Stimulated activated naive B cell treated with anti-CD40 and anti-IgM and Interleukin-4, amounts not matched to agents 10 μg/mL and 1 μg/mL and 100 μg/mL, for 72 hours (primary cell): Measurements from ENCODE around the gene SEMA4D.

ENCODE experiments used
- ATAC-seq, 2 donors: fragments of 150-1000 bp; cut with Tn5 transposase; replicated peaks; 2 replicates each; pipeline ENCODE4 v1.10.0; 2021; ENCODE audit warnings: moderate library complexity in 1 of 2
- DNase-seq: peaks from one replicate; pipeline ENCODE4 v3.0.0; 2021
- H3K27ac Mint-ChIP-seq: one replicate; pipeline ENCODE4 v1.8.0; 2022; ENCODE audit warnings: mild to moderate bottlenecking, mixed read lengths
- H3K27me3 Mint-ChIP-seq, 2 donors: one replicate each; pipeline ENCODE4 v1.8.0; 2022; ENCODE audit warnings: mixed read lengths in 2 of 2
- H3K36me3 Mint-ChIP-seq, 2 donors: one replicate each; pipeline ENCODE4 v1.8.0; 2022; ENCODE audit warnings: mixed read lengths in 2 of 2, mild to moderate bottlenecking in 1 of 2
- H3K4me1 Mint-ChIP-seq, 2 donors: one replicate each; pipeline ENCODE4 v1.8.0; 2022; ENCODE audit warnings: mixed read lengths in 2 of 2, mild to moderate bottlenecking in 1 of 2
- H3K4me3 Mint-ChIP-seq, 2 donors: one replicate each; pipeline ENCODE4 v1.8.0; 2022; ENCODE audit warnings: mild to moderate bottlenecking in 2 of 2, mixed read lengths in 2 of 2, moderate library complexity in 1 of 2
- H3K9me3 Mint-ChIP-seq, 2 donors: one replicate each; pipeline ENCODE4 v1.8.0; 2022; ENCODE audit warnings: mixed read lengths in 2 of 2, mild to moderate bottlenecking in 1 of 2

SEMA4D gene

GRCh38 chr9:89441986-89442385, 55.9 kb downstream of the SEMA4D start:
- DNase-seq: no peak
- peak overlapping the region; percentile 64 to 67 for H3K4me3 Mint-ChIP-seq

GRCh38 chr9:89441655-89441970, 56.3 kb downstream of the SEMA4D start:
- H3K9me3 Mint-ChIP-seq: no peaks in the 10 kb centered on the region
- peak overlapping the region; percentile 32 to 67 for H3K4me3 Mint-ChIP-seq
- H3K36me3 Mint-ChIP-seq: peaks cover 25 to 51% of the 10 kb centered on the region in 2 donors
- peaks cover 70 to 94% of the 10 kb centered on the region in 2 donors for H3K4me1 Mint-ChIP-seq
- no peaks in the 10 kb centered on the region for H3K27me3 Mint-ChIP-seq
- DNase-seq: no peak
- ATAC-seq: no peak
- peak overlapping the region; percentile 83 for H3K27ac Mint-ChIP-seq

More at GRCh38 chr9:89441986-89442385, 55.9 kb downstream of the SEMA4D start:
- ATAC-seq: no peak
- no peaks in the 10 kb centered on the region for H3K9me3 Mint-ChIP-seq
- peak overlapping the region; percentile 83 for H3K27ac Mint-ChIP-seq
- H3K4me1 Mint-ChIP-seq: peaks cover 69 to 94% of the 10 kb centered on the region in 2 donors
- no peaks in the 10 kb centered on the region for H3K27me3 Mint-ChIP-seq
- peaks cover 27 to 49% of the 10 kb centered on the region in 2 donors for H3K36me3 Mint-ChIP-seq

GRCh38 chr9:89440951-89441654, 56.8 kb downstream of the SEMA4D start:
- Mint-ChIP-seq H3K27ac (peak overlapping the region; percentile 83), H3K4me3 (peak overlapping the region; percentile 29 to 43), H3K36me3 (peaks cover 25 to 51% of the 10 kb centered on the region in 2 donors), H3K9me3 (no peaks in the 10 kb centered on the region), H3K4me1 (peaks cover 74 to 94% of the 10 kb centered on the region in 2 donors), H3K27me3 (no peaks in the 10 kb centered on the region)
- ATAC-seq: no peak
- no peak for DNase-seq

- H3K4me3 Mint-ChIP-seq: peak overlapping the region in 1 of 2 donors; percentile 43
- no peaks in the 10 kb centered on the region for H3K27me3 Mint-ChIP-seq
- no peak for ATAC-seq
- no peak for DNase-seq
- peaks cover 25 to 46% of the 10 kb centered on the region in 2 donors for H3K36me3 Mint-ChIP-seq
- H3K27ac Mint-ChIP-seq: peak overlapping the region; percentile 42
- H3K4me1 Mint-ChIP-seq: peaks cover 72 to 94% of the 10 kb centered on the region in 2 donors
- H3K9me3 Mint-ChIP-seq: no peaks in the 10 kb centered on the region
Measured at GRCh38 chr9:89440548-89440947, 57.4 kb downstream of the SEMA4D start.

GRCh38 chr9:89440046-89440445, 57.9 kb downstream of the SEMA4D start:
- Mint-ChIP-seq H3K4me3 (peak overlapping the region; percentile 17 to 41), H3K27me3 (no peaks in the 10 kb centered on the region), H3K27ac (peak overlapping the region; percentile 42), H3K36me3 (peaks cover 25 to 46% of the 10 kb centered on the region in 2 donors), H3K4me1 (peaks cover 74 to 94% of the 10 kb centered on the region in 2 donors), H3K9me3 (no peaks in the 10 kb centered on the region)
- ATAC-seq: no peak
- no peak for DNase-seq

- peak overlapping the region; percentile 32 to 41 for H3K4me3 Mint-ChIP-seq
- peak in 1 of 2 donors; percentile 40 for ATAC-seq
- H3K4me1 Mint-ChIP-seq: peaks cover 73 to 94% of the 10 kb centered on the region in 2 donors
- peaks cover 24 to 43% of the 10 kb centered on the region in 2 donors for H3K36me3 Mint-ChIP-seq
- H3K27ac Mint-ChIP-seq: peak overlapping the region; percentile 59
- no peaks in the 10 kb centered on the region for H3K27me3 Mint-ChIP-seq
- no peaks in the 10 kb centered on the region for H3K9me3 Mint-ChIP-seq
- DNase-seq: no peak
Measured at GRCh38 chr9:89439571-89439970, 58.3 kb downstream of the SEMA4D start.

- H3K4me1 Mint-ChIP-seq: peaks cover 71 to 93% of the 10 kb centered on the region in 2 donors
- peaks cover 22 to 46% of the 10 kb centered on the region in 2 donors for H3K36me3 Mint-ChIP-seq
- DNase-seq: no peak
- peak overlapping the region; percentile 86 for H3K27ac Mint-ChIP-seq
- no peaks in the 10 kb centered on the region for H3K9me3 Mint-ChIP-seq
- peak overlapping the region in 1 of 2 donors; percentile 39 for H3K4me3 Mint-ChIP-seq
- H3K27me3 Mint-ChIP-seq: no peaks in the 10 kb centered on the region
- ATAC-seq: no peak
Measured at GRCh38 chr9:89438194-89438593, 59.7 kb downstream of the SEMA4D start.

GRCh38 chr9:89437772-89438171, 60.1 kb downstream of the SEMA4D start:
- no peak for DNase-seq
- Mint-ChIP-seq H3K27me3 (no peaks in the 10 kb centered on the region), H3K9me3 (no peaks in the 10 kb centered on the region), H3K36me3 (peaks cover 25 to 48% of the 10 kb centered on the region in 2 donors), H3K4me1 (peaks cover 71 to 93% of the 10 kb centered on the region in 2 donors), H3K27ac (peak overlapping the region; percentile 86), H3K4me3 (peak overlapping the region in 1 of 2 donors; percentile 39)
- no peak for ATAC-seq

- Mint-ChIP-seq H3K27me3 (no peaks in the 10 kb centered on the region), H3K9me3 (no peaks in the 10 kb centered on the region), H3K4me1 (peaks cover 70 to 93% of the 10 kb centered on the region in 2 donors), H3K27ac (peak overlapping the region; percentile 67), H3K4me3 (peak overlapping the region in 1 of 2 donors; percentile 26), H3K36me3 (peaks cover 23 to 49% of the 10 kb centered on the region in 2 donors)
- ATAC-seq (peak; percentile 62 to 71), DNase-seq (no peak)
Measured at GRCh38 chr9:89436963-89437625, 60.8 kb downstream of the SEMA4D start.

- DNase-seq (no peak), ATAC-seq (no peak)
- no peak overlapping the region for H3K4me3 Mint-ChIP-seq
- H3K27ac Mint-ChIP-seq: peak overlapping the region; percentile 67
- peaks cover 69 to 93% of the 10 kb centered on the region in 2 donors for H3K4me1 Mint-ChIP-seq
- no peaks in the 10 kb centered on the region for H3K27me3 Mint-ChIP-seq
- H3K9me3 Mint-ChIP-seq: no peaks in the 10 kb centered on the region
- peaks cover 23 to 44% of the 10 kb centered on the region in 2 donors for H3K36me3 Mint-ChIP-seq
Measured at GRCh38 chr9:89436326-89436725, 61.6 kb downstream of the SEMA4D start.

GRCh38 chr9:89435071-89435823, 62.7 kb downstream of the SEMA4D start:
- H3K27me3 Mint-ChIP-seq: no peaks in the 10 kb centered on the region
- peaks cover 15 to 34% of the 10 kb centered on the region in 2 donors for H3K36me3 Mint-ChIP-seq
- peaks cover 60 to 93% of the 10 kb centered on the region in 2 donors for H3K4me1 Mint-ChIP-seq
- DNase-seq: no peak
- H3K27ac Mint-ChIP-seq: peak overlapping the region; percentile 15
- no peak overlapping the region for H3K4me3 Mint-ChIP-seq
- H3K9me3 Mint-ChIP-seq: no peaks in the 10 kb centered on the region
- ATAC-seq: no peak

- Mint-ChIP-seq H3K27ac (peak overlapping the region; percentile 49), H3K4me3 (no peak overlapping the region), H3K36me3 (peaks cover 13 to 28% of the 10 kb centered on the region in 2 donors)
Measured at GRCh38 chr9:89434636-89435035, 63.3 kb downstream of the SEMA4D start.

GRCh38 chr9:89433826-89434225, 64.1 kb downstream of the SEMA4D start:
- ATAC-seq: no peak
- no peaks in the 10 kb centered on the region for H3K9me3 Mint-ChIP-seq
- H3K4me1 Mint-ChIP-seq: peaks cover 64 to 94% of the 10 kb centered on the region in 2 donors
- no peak overlapping the region for H3K4me3 Mint-ChIP-seq
- peaks cover 19 to 34% of the 10 kb centered on the region in 2 donors for H3K36me3 Mint-ChIP-seq
- H3K27ac Mint-ChIP-seq: no peak overlapping the region
- no peaks in the 10 kb centered on the region for H3K27me3 Mint-ChIP-seq
- DNase-seq: no peak

More at GRCh38 chr9:89434636-89435035, 63.3 kb downstream of the SEMA4D start:
- H3K9me3 Mint-ChIP-seq: no peaks in the 10 kb centered on the region
- no peak for DNase-seq
- no peak for ATAC-seq
- H3K27me3 Mint-ChIP-seq: no peaks in the 10 kb centered on the region
- H3K4me1 Mint-ChIP-seq: peaks cover 60 to 93% of the 10 kb centered on the region in 2 donors

GRCh38 chr9:89432986-89433530, 64.9 kb downstream of the SEMA4D start:
- Mint-ChIP-seq H3K9me3 (no peaks in the 10 kb centered on the region), H3K27ac (no peak overlapping the region), H3K27me3 (no peaks in the 10 kb centered on the region), H3K4me3 (no peak overlapping the region), H3K36me3 (peaks cover 23 to 39% of the 10 kb centered on the region in 2 donors), H3K4me1 (peaks cover 69 to 99% of the 10 kb centered on the region in 2 donors)
- DNase-seq (no peak), ATAC-seq (no peak)
